Measurements from ENCODE around the gene CCL20.
A peak's percentile ranks its signal among the peaks of the same experiment; 100 is the strongest.

CCL20 gene

GRCh38 chr2:227822416-227823003 lies 8.9 kb downstream of the CCL20 start:
- TF ChIP-seq CTCF (conservative IDR thresholded peaks at IDR 0.05; ENCODE audit: low read length), result no peak
- H3K4me3 ChIP-seq (ENCODE audit: low read length), result no peak overlapping the region
- peak; percentile 23 for DNase-seq (ENCODE audit: low read depth)

- no peak for TF ChIP-seq CTCF (conservative IDR thresholded peaks at IDR 0.05; ENCODE audit: low read length)
- no peak overlapping the region for H3K4me3 ChIP-seq (ENCODE audit: low read length)
- DNase-seq (ENCODE audit: low read depth), result no peak
Observed at GRCh38 chr2:227823922-227824321, 10.3 kb downstream of the CCL20 start.

GRCh38 chr2:227824711-227825110 lies 11.1 kb downstream of the CCL20 start:
- no peak for TF ChIP-seq CTCF (conservative IDR thresholded peaks at IDR 0.05; ENCODE audit: low read length)
- DNase-seq (ENCODE audit: low read depth), result no peak
- no peak overlapping the region for H3K4me3 ChIP-seq (ENCODE audit: low read length)

GRCh38 chr2:227826019-227826521 lies 12.4 kb downstream of the CCL20 start:
- H3K4me3 ChIP-seq (ENCODE audit: low read length), result no peak overlapping the region
- no peak for DNase-seq (ENCODE audit: low read depth)
- TF ChIP-seq CTCF (conservative IDR thresholded peaks at IDR 0.05; ENCODE audit: low read length), result no peak

- no peak overlapping the region for H3K4me3 ChIP-seq (ENCODE audit: low read length)
- TF ChIP-seq CTCF (conservative IDR thresholded peaks at IDR 0.05; ENCODE audit: low read length), result no peak
- DNase-seq (ENCODE audit: low read depth), result no peak
Observed at GRCh38 chr2:227826563-227826962, 12.9 kb downstream of the CCL20 start.

- no peak overlapping the region for H3K4me3 ChIP-seq (ENCODE audit: low read length)
- TF ChIP-seq CTCF (conservative IDR thresholded peaks at IDR 0.05; ENCODE audit: low read length), result no peak
- DNase-seq (ENCODE audit: low read depth), result no peak
Observed at GRCh38 chr2:227827143-227827542, 13.5 kb downstream of the CCL20 start.

GRCh38 chr2:227828477-227828912 lies 14.9 kb downstream of the CCL20 start:
- no peak for DNase-seq (ENCODE audit: low read depth)
- no peak for TF ChIP-seq CTCF (conservative IDR thresholded peaks at IDR 0.05; ENCODE audit: low read length)

More at GRCh38 chr2:227828477-227828912, 14.9 kb downstream of the CCL20 start:
- no peak overlapping the region for H3K4me3 ChIP-seq (ENCODE audit: low read length)

Data from AG10803 (cell line).